Neuronal stem cell (in vitro differentiated cells): ENCODE results near the gene ASH1L.

Source experiments
- DNase-seq: peaks from one replicate; pipeline ENCODE4 v3.0.0-alpha.2; 2013; ENCODE audit warnings: low spot score
- H2AFZ ChIP-seq: one replicate; pipeline ENCODE4 v1.6.1; 2013; ENCODE audit warnings: mild to moderate bottlenecking, low read length, inconsistent platforms
- H2AK5ac ChIP-seq: 2 replicates; pipeline ENCODE4 v1.6.1; 2013; ENCODE audit warnings: low read depth, mild to moderate bottlenecking, inconsistent platforms, low read length, moderate library complexity, mixed read lengths
- H2BK120ac ChIP-seq: 2 replicates; pipeline ENCODE4 v1.6.1; 2013; ENCODE audit warnings: low read depth, mild to moderate bottlenecking, inconsistent platforms, low read length, moderate library complexity, mixed read lengths
- H2BK12ac ChIP-seq: one replicate; pipeline ENCODE4 v1.6.1; 2013; ENCODE audit warnings: low read length, inconsistent platforms
- H2BK15ac ChIP-seq: 2 replicates; pipeline ENCODE4 v1.6.1; 2013; ENCODE audit warnings: mild to moderate bottlenecking, low read length, inconsistent platforms, mixed read lengths
- H2BK5ac ChIP-seq: one replicate; pipeline ENCODE4 v1.6.1; 2013; ENCODE audit warnings: inconsistent platforms, mild to moderate bottlenecking, low read length, moderate library complexity
- H3K14ac ChIP-seq: one replicate; pipeline ENCODE4 v1.6.1; 2013; ENCODE audit warnings: low read length, inconsistent platforms
- H3K18ac ChIP-seq: 2 replicates; pipeline ENCODE4 v1.6.1; 2013; ENCODE audit warnings: low read length, inconsistent platforms
- H3K23ac ChIP-seq: 2 replicates; pipeline ENCODE4 v1.6.1; 2013; ENCODE audit warnings: low read depth, mild to moderate bottlenecking, mixed read lengths, low read length, inconsistent platforms; ENCODE audit not compliant: poor library complexity
- H3K27ac ChIP-seq: replicated peaks from 3 replicates; pipeline ENCODE4 v1.5.1; 2013; ENCODE audit warnings: low read length, inconsistent platforms
- H3K27me3 ChIP-seq, 3 experiments: 2 replicates each; pipeline ENCODE4 v1.6.1; 2013; ENCODE audit warnings: low read length in 3 of 3, mild to moderate bottlenecking in 2 of 3, inconsistent platforms in 1 of 3, low read depth in 1 of 3, mixed read lengths in 1 of 3, moderate library complexity in 1 of 3; ENCODE audit not compliant: control insufficient read depth in 3 of 3, insufficient read depth in 3 of 3
- H3K36me3 ChIP-seq, 2 donors: replicated peaks in 1 of 2; 2 replicates each; pipeline ENCODE4 v1.6.1; 2013; ENCODE audit warnings: low read length in 2 of 2; ENCODE audit not compliant: control insufficient read depth in 2 of 2, insufficient read depth in 2 of 2
- H3K4ac ChIP-seq: 2 replicates; pipeline ENCODE4 v1.6.1; 2013; ENCODE audit warnings: inconsistent platforms, mild to moderate bottlenecking, low read length, moderate library complexity
- H3K4me1 ChIP-seq, 2 donors: 1 replicate in 1 of 2; 2 replicates in 1 of 2; pipeline ENCODE4 v1.6.1; 2013; ENCODE audit warnings: low read length in 2 of 2, low read depth in 1 of 2; ENCODE audit not compliant: control insufficient read depth in 2 of 2, insufficient read depth in 1 of 2
- H3K4me2 ChIP-seq: one replicate; pipeline ENCODE4 v1.6.1; 2013; ENCODE audit warnings: mild to moderate bottlenecking, low read length, inconsistent platforms; ENCODE audit not compliant: insufficient read depth, poor library complexity, severe bottlenecking
- H3K4me3 ChIP-seq, 2 donors: 2 replicates each; pipeline ENCODE4 v1.5.1; 2013; ENCODE audit warnings: low read length in 2 of 2, mild to moderate bottlenecking in 2 of 2, inconsistent platforms in 1 of 2, moderate library complexity in 1 of 2
- H3K79me1 ChIP-seq: one replicate; pipeline ENCODE4 v1.6.1; 2013; ENCODE audit warnings: low read depth, mild to moderate bottlenecking, inconsistent platforms, low read length, moderate library complexity
- H3K9ac ChIP-seq: one replicate; pipeline ENCODE4 v1.6.1; 2013; ENCODE audit warnings: mild to moderate bottlenecking, low read depth, low read length, inconsistent platforms; ENCODE audit not compliant: poor library complexity
- H3K9me3 ChIP-seq, 2 donors: replicated peaks in 1 of 2; 2 replicates each; pipeline versions ENCODE3 to v1.6.1; 2013; ENCODE audit warnings: low read length in 2 of 2, mild to moderate bottlenecking in 2 of 2, inconsistent platforms in 1 of 2, low read depth in 1 of 2, mixed read lengths in 1 of 2, moderate library complexity in 1 of 2; ENCODE audit not compliant: control insufficient read depth in 2 of 2, insufficient read depth in 1 of 2
- H4K8ac ChIP-seq: one replicate; pipeline ENCODE4 v1.6.1; 2013; ENCODE audit warnings: low read depth, mild to moderate bottlenecking, inconsistent platforms, low read length, moderate library complexity
- H4K91ac ChIP-seq: one replicate; pipeline ENCODE4 v1.6.1; 2013; ENCODE audit warnings: low read length, low read depth, mild to moderate bottlenecking, inconsistent platforms; ENCODE audit not compliant: poor library complexity
- WGBS, 2 donors: extraction: QIAGEN DNeasy Blood & Tissue Kit; methylation state at CpG; one replicate each; pipeline ENCODE4 v1.1.7; 2013; ENCODE audit warnings: missing lambda C conversion rate in 2 of 2, mixed read lengths in 1 of 2; ENCODE audit not compliant: insufficient read length in 2 of 2, insufficient replicate concordance in 1 of 2; ENCODE audit errors: extremely low coverage in 2 of 2; 5-methylcytosine and 5-hydroxymethylcytosine counted together

The ASH1L gene

DNA sequence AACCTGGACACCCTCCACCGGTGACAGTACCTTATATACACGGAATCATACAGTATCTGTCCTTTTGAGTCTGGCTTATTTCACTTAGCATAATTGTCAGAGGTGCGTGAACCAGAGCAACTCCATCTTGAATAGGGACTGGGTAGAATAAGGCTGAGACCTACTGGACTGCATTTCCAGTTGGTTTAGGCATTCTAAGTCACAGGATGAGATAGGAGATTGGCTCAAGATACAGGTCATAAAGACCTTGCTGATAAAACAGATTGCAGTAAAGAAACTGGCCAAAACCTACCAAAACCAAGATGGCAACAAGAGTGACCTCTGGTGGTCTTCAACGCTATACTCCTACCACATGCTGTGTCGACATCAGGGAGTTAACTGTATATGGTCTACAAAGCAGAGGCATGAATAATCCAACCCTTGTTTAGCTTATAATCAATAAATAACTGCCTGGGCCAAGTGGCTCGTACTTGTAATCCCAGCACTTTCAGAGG lies 255.3 kb downstream of the ASH1L start:
- Histone ChIP-seq H3K4me3 (no peak overlapping the region), H2BK12ac (no peak overlapping the region), H3K79me1 (peaks cover 9% of the 10 kb centered on the region), H3K4me2 (no peak overlapping the region), H3K4ac (no peak overlapping the region), H3K27ac (peak overlapping the region; percentile 87), H2BK15ac (no peak overlapping the region), H2AFZ (no peak overlapping the region), H3K27me3 (no peaks in the 10 kb centered on the region), H3K9me3 (no peaks in the 10 kb centered on the region), H3K9ac (no peak overlapping the region), H4K8ac (no peak overlapping the region), H3K23ac (no peak overlapping the region), H2BK120ac (no peak overlapping the region), H3K36me3 (peaks cover 11 to 28% of the 10 kb centered on the region in 2 donors), H4K91ac (no peak overlapping the region), H3K18ac (no peak overlapping the region), H2AK5ac (peak overlapping the region; percentile 34), H2BK5ac (no peak overlapping the region), H3K14ac (no peak overlapping the region), H3K4me1 (peaks cover 17 to 21% of the 10 kb centered on the region in 2 donors)
- no peak for DNase-seq
- no CpG with 5 or more reads among the region's 6 CpGs for WGBS, 2 donors

DNA sequence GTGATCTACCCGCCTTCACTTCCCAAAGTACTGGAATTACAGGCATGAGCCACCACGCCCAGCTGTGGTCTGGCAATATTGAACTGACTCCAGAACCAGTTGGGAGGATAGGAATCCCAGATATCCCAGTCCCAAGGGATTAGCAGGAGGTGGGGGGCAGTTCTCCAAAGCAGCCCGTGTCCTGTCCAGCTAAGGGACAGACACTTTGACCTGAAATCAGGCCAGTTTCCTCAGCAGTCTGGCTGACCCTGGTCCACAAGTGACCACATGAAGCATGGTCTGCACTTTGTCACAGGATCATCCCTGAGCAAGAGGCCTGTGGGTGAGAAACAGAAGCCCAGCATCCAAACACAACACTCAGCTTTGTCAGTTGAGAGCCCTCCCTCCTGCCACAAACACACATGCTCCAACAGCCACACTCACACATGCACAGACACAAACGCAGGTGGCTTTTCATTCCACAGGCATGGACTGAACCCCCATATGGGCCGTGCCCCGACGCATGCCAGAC lies 256.7 kb downstream of the ASH1L start:
- H4K8ac ChIP-seq, result no peak overlapping the region
- no peak overlapping the region for H2BK5ac ChIP-seq
- no peak overlapping the region for H4K91ac ChIP-seq
- H3K79me1 ChIP-seq, result peaks cover 9% of the 10 kb centered on the region
- no peak overlapping the region for H3K14ac ChIP-seq
- no peaks in the 10 kb centered on the region for H3K27me3 ChIP-seq
- no peak overlapping the region for H3K4me3 ChIP-seq
- H3K9me3 ChIP-seq, result no peaks in the 10 kb centered on the region
- H3K27ac ChIP-seq, result no peak overlapping the region
- H3K36me3 ChIP-seq, result peaks cover 6 to 15% of the 10 kb centered on the region in 2 donors
- no peak overlapping the region for H3K4me2 ChIP-seq
- H3K4ac ChIP-seq, result no peak overlapping the region
- H3K9ac ChIP-seq, result no peak overlapping the region
- H3K18ac ChIP-seq, result peak overlapping the region; percentile 55
- H2AK5ac ChIP-seq, result peak overlapping the region; percentile 0
- DNase-seq, result no peak
- H3K23ac ChIP-seq, result no peak overlapping the region
- peak overlapping the region; percentile 0 for H2BK12ac ChIP-seq
- no peak overlapping the region for H2BK15ac ChIP-seq
- H2AFZ ChIP-seq, result peak overlapping the region; percentile 73
- H3K4me1 ChIP-seq, result peaks cover 17 to 18% of the 10 kb centered on the region in 2 donors
- no peak overlapping the region for H2BK120ac ChIP-seq
- WGBS, 2 donors, result no CpG with 5 or more reads among the region's 7 CpGs

DNA sequence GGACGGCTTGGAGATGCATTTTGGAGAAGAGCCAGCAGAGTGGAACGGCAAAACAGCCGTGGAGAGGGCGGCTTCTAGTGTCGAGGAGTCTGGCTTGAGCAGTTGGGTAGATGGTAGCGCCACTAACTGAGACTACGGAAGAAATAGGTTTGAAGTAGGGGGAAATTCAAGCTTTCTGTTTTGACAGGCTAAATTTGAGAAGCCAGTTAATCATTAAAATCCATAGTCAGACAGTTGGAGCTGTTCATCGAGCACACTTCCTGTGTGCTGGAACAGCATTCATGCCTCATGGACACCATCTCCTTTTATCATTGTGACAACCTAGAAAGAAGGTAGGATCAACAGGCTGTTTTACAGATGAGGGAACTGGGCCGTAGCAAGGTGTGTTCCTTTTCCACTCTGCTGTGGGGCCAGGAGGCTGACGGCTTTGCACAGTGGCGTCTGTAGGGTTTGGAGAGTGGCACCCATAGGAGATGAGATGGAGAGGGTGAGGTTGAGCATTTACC lies 258.0 kb downstream of the ASH1L start:
- H4K8ac ChIP-seq, result no peak overlapping the region
- H2BK12ac ChIP-seq, result peak overlapping the region; percentile 75

DNA sequence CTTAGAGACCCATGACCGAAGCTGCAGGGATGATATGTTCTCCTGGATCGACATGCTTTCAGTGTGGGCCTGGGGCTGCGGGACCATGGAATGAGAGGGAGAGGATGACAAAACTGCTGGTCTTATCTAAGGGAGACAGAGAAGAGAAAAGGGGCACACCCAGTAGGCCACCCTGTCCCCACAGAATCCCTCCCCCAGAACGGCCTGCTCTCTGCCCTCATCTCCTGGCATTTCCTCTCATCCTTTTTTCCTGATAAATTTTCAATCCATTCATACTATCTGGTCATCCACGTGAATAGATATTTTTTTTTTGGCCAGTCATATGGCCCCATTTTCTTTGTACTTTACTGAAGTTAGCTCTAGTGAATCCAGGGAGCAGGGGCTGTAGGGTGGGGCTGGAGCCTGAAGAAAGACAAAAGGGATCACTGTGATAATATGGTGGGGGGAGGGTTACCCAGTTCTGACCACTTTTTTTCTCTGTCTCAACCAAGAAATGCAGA lies 261.2 kb downstream of the ASH1L start, which contains the start of gene PKLR:
Gene PKLR, minus strand, starts transcription at position 97 of the 500 bp plus-strand sequence. Its CDS starts 43 bp downstream, at position 54.
- Histone ChIP-seq H3K23ac (no peak within 1 kb of the TSS), H3K14ac (no peak within 1 kb of the TSS), H3K27ac (no peak within 1 kb of the TSS), H4K8ac (no peak within 1 kb of the TSS), H3K4me1 (peaks cover 5 to 6% of the 10 kb centered on the region in 2 donors), H2BK120ac (no peak within 1 kb of the TSS), H3K4me2 (no peak within 1 kb of the TSS), H3K18ac (peak within 1 kb of the TSS; percentile 31), H3K4me3 (no peak within 1 kb of the TSS), H2BK12ac (peak within 1 kb of the TSS; percentile 31), H3K79me1 (no peaks in the 10 kb centered on the region), H4K91ac (no peak within 1 kb of the TSS), H3K4ac (no peak within 1 kb of the TSS), H2BK15ac (peak within 1 kb of the TSS; percentile 88), H3K9me3 (no peaks in the 10 kb centered on the region), H3K9ac (peak within 1 kb of the TSS; percentile 38), H2AFZ (peak within 1 kb of the TSS; percentile 49), H3K36me3 (no peaks in the 10 kb centered on the region), H2BK5ac (no peak within 1 kb of the TSS), H3K27me3 (peaks cover 0 to 6% (median 2%) of the 10 kb centered on the region in 3 experiments), H2AK5ac (peak within 1 kb of the TSS; percentile 89)
- no peak for DNase-seq
- WGBS, 2 donors, result no CpG with 5 or more reads among the region's 5 CpGs

More for the DNA sequence above, 258.0 kb downstream of the ASH1L start:
- Histone ChIP-seq H2AK5ac (no peak overlapping the region), H3K18ac (no peak overlapping the region), H3K79me1 (peaks cover 1% of the 10 kb centered on the region), H2BK5ac (no peak overlapping the region), H3K9ac (no peak overlapping the region), H2AFZ (no peak overlapping the region), H3K27ac (no peak overlapping the region), H3K23ac (no peak overlapping the region), H2BK120ac (no peak overlapping the region), H3K14ac (no peak overlapping the region), H3K4me2 (no peak overlapping the region), H3K9me3 (no peaks in the 10 kb centered on the region), H3K4ac (peak overlapping the region; percentile 43), H3K27me3 (no peaks in the 10 kb centered on the region), H2BK15ac (peak overlapping the region; percentile 76), H3K4me3 (no peak overlapping the region), H3K4me1 (peaks cover 8 to 10% of the 10 kb centered on the region in 2 donors), H3K36me3 (peaks cover 0 to 2% of the 10 kb centered on the region in 2 donors), H4K91ac (no peak overlapping the region)
- DNase-seq, result no peak
- no CpG with 5 or more reads among the region's 11 CpGs for WGBS, 2 donors
